ENCODE data around the gene CLEC16A. TPM values are rescaled to one million over a fixed set of nuclear protein-coding genes. Genes with fewer than 3 reads are reported as not detected.

The CLEC16A gene
- total RNA-seq, 4 donors from 2014 or later, result 38.2 to 153 (median 92.7) TPM

- in situ Hi-C loops (cut with MboI; ENCODE audit: low pct_ligation_motif_present in 1 of 4, low pct_unique_long_range_greater_than_20kb in 1 of 4, low sequenced_read_pairs in 3 of 4) (no loop called here), intact Hi-C loops (cut with DNase I; ENCODE audit: low total_unique reads) (loop anchor here (10.0 kb wide), 1 partner anchor 113 kb away; the partner anchor contains the start of gene SOCS1)
- Histone ChIP-seq H3K36me3 (no peaks in the 10 kb centered on the region), H3K4me3 (no peak overlapping the region), H3K9me3 (no peaks in the 10 kb centered on the region), H3K27ac (no peak overlapping the region), H3K27me3 (no peaks in the 10 kb centered on the region), H3K4me1 (peaks cover 0 to 5% (median 2%) of the 10 kb centered on the region in 4 donors)
- no peak for DNase-seq
- no peak for TF ChIP-seq CTCF (IDR thresholded peaks at IDR 0.05)
- 97 to 100% methylated on average over 1 to 7 of the region's 7 CpGs for WGBS, 2 donors (ENCODE audit: low coverage in 1 of 2)
Observed at GRCh38 chr16:11142261-11142630, 197.9 kb downstream of the CLEC16A start.

- no peaks in the 10 kb centered on the region for H3K9me3 ChIP-seq
- intact Hi-C loops (cut with DNase I; ENCODE audit: low total_unique reads) (loop anchor here (10.0 kb wide), 1 partner anchor 112 kb away; the partner anchor contains the start of gene SOCS1), in situ Hi-C loops (cut with MboI; ENCODE audit: low pct_ligation_motif_present in 1 of 4, low pct_unique_long_range_greater_than_20kb in 1 of 4, low sequenced_read_pairs in 3 of 4) (no loop called here)
- no peak overlapping the region for H3K4me3 ChIP-seq
- WGBS, 2 donors (ENCODE audit: low coverage in 1 of 2), result 90% methylated on average over 7 of the region's 7 CpGs; no CpG with 5 or more reads in 1 of the 2 donors
- TF ChIP-seq POLR2A (IDR thresholded peaks at IDR 0.05), result no peak
- TF ChIP-seq POLR2AphosphoS5 (IDR thresholded peaks at IDR 0.05), result no peak
- no peak for TF ChIP-seq CTCF (IDR thresholded peaks at IDR 0.05)
- no peak for TF ChIP-seq EP300 (IDR thresholded peaks at IDR 0.05; ENCODE audit: low read depth)
- no peaks in the 10 kb centered on the region for H3K36me3 ChIP-seq
- DNase-seq, result no peak
- H3K27me3 ChIP-seq, result no peaks in the 10 kb centered on the region
- peaks cover 0 to 5% (median 2%) of the 10 kb centered on the region in 4 donors for H3K4me1 ChIP-seq
- H3K27ac ChIP-seq, result no peak overlapping the region
Observed at GRCh38 chr16:11142951-11143350, 198.6 kb downstream of the CLEC16A start.

- DNase-seq, result no peak
- in situ Hi-C loops (cut with MboI; ENCODE audit: low pct_ligation_motif_present in 1 of 4, low pct_unique_long_range_greater_than_20kb in 1 of 4, low sequenced_read_pairs in 3 of 4) (no loop called here), intact Hi-C loops (cut with DNase I; ENCODE audit: low total_unique reads) (loop anchor here (10.0 kb wide), 1 partner anchor 111 kb away; the partner anchor contains the start of gene SOCS1)
- no peaks in the 10 kb centered on the region for H3K9me3 ChIP-seq
- 86% methylated on average over 6 of the region's 6 CpGs; no CpG with 5 or more reads in 1 of the 2 donors for WGBS, 2 donors (ENCODE audit: low coverage in 1 of 2)
- no peaks in the 10 kb centered on the region for H3K36me3 ChIP-seq
- H3K27me3 ChIP-seq, result no peaks in the 10 kb centered on the region
- H3K27ac ChIP-seq, result no peak overlapping the region
- no peak overlapping the region for H3K4me3 ChIP-seq
- TF ChIP-seq POLR2A (IDR thresholded peaks at IDR 0.05) (no peak), POLR2AphosphoS5 (IDR thresholded peaks at IDR 0.05) (no peak), CTCF (IDR thresholded peaks at IDR 0.05) (no peak), EP300 (IDR thresholded peaks at IDR 0.05; ENCODE audit: low read depth) (no peak)
- peaks cover 0 to 5% (median 2%) of the 10 kb centered on the region in 4 donors for H3K4me1 ChIP-seq
Observed at GRCh38 chr16:11143372-11144035, 199.1 kb downstream of the CLEC16A start.

GRCh38 chr16:11144122-11144521 lies 199.8 kb downstream of the CLEC16A start:
- no peaks in the 10 kb centered on the region for H3K27me3 ChIP-seq
- DNase-seq, result no peak
- H3K27ac ChIP-seq, result no peak overlapping the region
- in situ Hi-C loops (cut with MboI; ENCODE audit: low pct_ligation_motif_present in 1 of 4, low pct_unique_long_range_greater_than_20kb in 1 of 4, low sequenced_read_pairs in 3 of 4), result no loop called here
- peaks cover 0 to 5% (median 2%) of the 10 kb centered on the region in 4 donors for H3K4me1 ChIP-seq
- no peaks in the 10 kb centered on the region for H3K36me3 ChIP-seq
- no peak overlapping the region for H3K4me3 ChIP-seq
- H3K9me3 ChIP-seq, result no peaks in the 10 kb centered on the region
- TF ChIP-seq CTCF (IDR thresholded peaks at IDR 0.05) (no peak), POLR2A (IDR thresholded peaks at IDR 0.05) (no peak), POLR2AphosphoS5 (IDR thresholded peaks at IDR 0.05) (no peak), EP300 (IDR thresholded peaks at IDR 0.05; ENCODE audit: low read depth) (no peak)
- intact Hi-C loops (cut with DNase I; ENCODE audit: low total_unique reads), result loop anchor here (10.0 kb wide), 1 partner anchor 111 kb away; the partner anchor contains the start of gene SOCS1
- 90% methylated on average over 4 of the region's 4 CpGs; no CpG with 5 or more reads in 1 of the 2 donors for WGBS, 2 donors (ENCODE audit: low coverage in 1 of 2)

Data from transverse colon (tissue), 4 donors.